ENCODE results near the gene TBC1D12. TPM values are rescaled to one million over a fixed set of nuclear protein-coding genes. Genes with fewer than 3 reads are reported as not detected.
"Not testable (repeated sequence)": the region's sequence is repeated elsewhere in the genome, so short reads cannot be mapped to it uniquely, and the experiment has no call there.

TBC1D12 gene
- total and polyA plus RNA-seq, 7 donors: 1.5 to 5.4 (median 5.0) TPM

GRCh38 chr10:94383530-94383929, 18.8 kb upstream of the TBC1D12 start:
- no peak overlapping the region for H3K27ac ChIP-seq
- H3K36me3 ChIP-seq (ENCODE audit: insufficient read depth in 1 of 2, low read depth in 1 of 2): no peaks in the 10 kb centered on the region
- no peaks in the 10 kb centered on the region for H3K4me1 ChIP-seq
- no peak for DNase-seq
- no peak overlapping the region for H3K4me3 ChIP-seq
- WGBS, 3 donors: 94 to 98% (median 95%) methylated on average over 2 of the region's 2 CpGs
- no peaks in the 10 kb centered on the region for H3K9me3 ChIP-seq
- H3K27me3 ChIP-seq (ENCODE audit: insufficient read depth in 3 of 3, low read length in 2 of 3): no peaks in the 10 kb centered on the region
- TF ChIP-seq CTCF (IDR thresholded peaks at IDR 0.05): no peak
- ATAC-seq: no peak
- intact Hi-C loops (cut with DNase I): no loop called here

GRCh38 chr10:94385733-94386132, 16.6 kb upstream of the TBC1D12 start:
- H3K27me3 ChIP-seq (ENCODE audit: insufficient read depth in 3 of 3, low read length in 2 of 3); ATAC-seq: not testable (repeated sequence)
- 88 to 95% (median 95%) methylated on average over 3 of the region's 3 CpGs for WGBS, 3 donors

GRCh38 chr10:94392117-94392516, 10.2 kb upstream of the TBC1D12 start:
- WGBS, 3 donors: 85 to 89% (median 85%) methylated on average over 9 of the region's 9 CpGs
- H3K27ac ChIP-seq; DNase-seq; H3K4me1 ChIP-seq; H3K27me3 ChIP-seq (ENCODE audit: insufficient read depth in 3 of 3, low read length in 2 of 3); intact Hi-C loops (cut with DNase I); H3K36me3 ChIP-seq (ENCODE audit: insufficient read depth in 1 of 2, low read depth in 1 of 2); H3K9me3 ChIP-seq; ATAC-seq; H3K4me3 ChIP-seq: not testable (repeated sequence)

More at GRCh38 chr10:94385733-94386132, 16.6 kb upstream of the TBC1D12 start:
- DNase-seq; H3K4me3 ChIP-seq; intact Hi-C loops (cut with DNase I); H3K27ac ChIP-seq; H3K36me3 ChIP-seq (ENCODE audit: insufficient read depth in 1 of 2, low read depth in 1 of 2); H3K4me1 ChIP-seq; H3K9me3 ChIP-seq: not testable (repeated sequence)

GRCh38 chr10:94397549-94398370, 4.6 kb upstream of the TBC1D12 start:
- H3K27ac ChIP-seq: no peak overlapping the region
- ATAC-seq: no peak
- DNase-seq: no peak
- H3K9me3 ChIP-seq: no peaks in the 10 kb centered on the region
- H3K27me3 ChIP-seq (ENCODE audit: insufficient read depth in 3 of 3, low read length in 2 of 3): peaks cover 0 to 13% (median 4%) of the 10 kb centered on the region in 3 donors
- H3K4me3 ChIP-seq: no peak overlapping the region
- 49 to 51% (median 50%) methylated on average over 12 of the region's 12 CpGs for WGBS, 3 donors
- no peaks in the 10 kb centered on the region for H3K4me1 ChIP-seq
- intact Hi-C loops (cut with DNase I): no loop called here
- no peak for TF ChIP-seq CTCF (IDR thresholded peaks at IDR 0.05)
- H3K36me3 ChIP-seq (ENCODE audit: insufficient read depth in 1 of 2, low read depth in 1 of 2): no peaks in the 10 kb centered on the region

GRCh38 chr10:94398762-94399161, 3.6 kb upstream of the TBC1D12 start:
- H3K9me3 ChIP-seq: no peaks in the 10 kb centered on the region
- H3K27ac ChIP-seq: no peak overlapping the region
- ATAC-seq (no peak), DNase-seq (no peak)
- H3K27me3 ChIP-seq (ENCODE audit: insufficient read depth in 3 of 3, low read length in 2 of 3): peaks cover 0 to 13% (median 4%) of the 10 kb centered on the region in 3 donors
- no peak for TF ChIP-seq CTCF (IDR thresholded peaks at IDR 0.05)
- no peak overlapping the region for H3K4me3 ChIP-seq
- WGBS, 3 donors: 86 to 89% (median 88%) methylated on average over 6 of the region's 6 CpGs
- H3K36me3 ChIP-seq (ENCODE audit: insufficient read depth in 1 of 2, low read depth in 1 of 2): no peaks in the 10 kb centered on the region
- intact Hi-C loops (cut with DNase I): no loop called here
- no peaks in the 10 kb centered on the region for H3K4me1 ChIP-seq

Measured in psoas muscle (tissue), 8 donors.